Measurements from ENCODE around the gene ITPR2. TPM values are rescaled to one million over a fixed set of nuclear protein-coding genes. Genes with fewer than 3 reads are reported as not detected.
"Not testable (repeated sequence)": the region's sequence is repeated elsewhere in the genome, so short reads cannot be mapped to it uniquely, and the experiment has no call there.

Gene ITPR2
- total RNA-seq, 1 experiment from 2014 or later, result 13.6 TPM

- peak; percentile 77 for DNase-seq (ENCODE audit: low read depth)
Measured at GRCh38 chr12:26789731-26790644, 43.0 kb downstream of the ITPR2 start.

GRCh38 chr12:26786865-26787514 is 46.0 kb downstream of the ITPR2 start:
- peak; percentile 92 for DNase-seq (ENCODE audit: low read depth)

- no peak for DNase-seq (ENCODE audit: low read depth)
Measured at GRCh38 chr12:26786491-26786864, 46.5 kb downstream of the ITPR2 start.

- not testable (repeated sequence) for DNase-seq (ENCODE audit: low read depth)
Measured at GRCh38 chr12:26783816-26784379, 49.1 kb downstream of the ITPR2 start.

GRCh38 chr12:26783131-26783526 is 49.9 kb downstream of the ITPR2 start:
- no peak for DNase-seq (ENCODE audit: low read depth)

GRCh38 chr12:26782372-26783130 is 50.4 kb downstream of the ITPR2 start:
- DNase-seq (ENCODE audit: low read depth), result no peak

GRCh38 chr12:26780656-26781055 is 52.3 kb downstream of the ITPR2 start:
- DNase-seq (ENCODE audit: low read depth), result not testable (repeated sequence)

- DNase-seq (ENCODE audit: low read depth), result not testable (repeated sequence)
Measured at GRCh38 chr12:26778173-26778775, 54.7 kb downstream of the ITPR2 start.

GRCh38 chr12:26777236-26777635 is 55.8 kb downstream of the ITPR2 start:
- no peak for DNase-seq (ENCODE audit: low read depth)

- DNase-seq (ENCODE audit: low read depth), result not testable (repeated sequence)
Measured at GRCh38 chr12:26775991-26776390, 57.0 kb downstream of the ITPR2 start.

- DNase-seq (ENCODE audit: low read depth), result no peak
Measured at GRCh38 chr12:26773313-26774104, 59.5 kb downstream of the ITPR2 start.

GRCh38 chr12:26771861-26772260 is 61.1 kb downstream of the ITPR2 start:
- no peak for DNase-seq (ENCODE audit: low read depth)

- DNase-seq (ENCODE audit: low read depth), result no peak
Measured at GRCh38 chr12:26770239-26771070, 62.5 kb downstream of the ITPR2 start.

- no peak for DNase-seq (ENCODE audit: low read depth)
Measured at GRCh38 chr12:26769611-26770010, 63.4 kb downstream of the ITPR2 start.

GRCh38 chr12:26768611-26769603 is 64.1 kb downstream of the ITPR2 start:
- DNase-seq (ENCODE audit: low read depth), result peak; percentile 32

GRCh38 chr12:26767865-26768264 is 65.1 kb downstream of the ITPR2 start:
- DNase-seq (ENCODE audit: low read depth), result no peak

- no peak for DNase-seq (ENCODE audit: low read depth)
Measured at GRCh38 chr12:26767116-26767515, 65.9 kb downstream of the ITPR2 start.

- no peak for DNase-seq (ENCODE audit: low read depth)
Measured at GRCh38 chr12:26762186-26762585, 70.8 kb downstream of the ITPR2 start.

- no peak for DNase-seq (ENCODE audit: low read depth)
Measured at GRCh38 chr12:26761775-26762174, 71.2 kb downstream of the ITPR2 start.

All from M059J (cell line).